ENCODE data around the gene WDR37.

DNA sequence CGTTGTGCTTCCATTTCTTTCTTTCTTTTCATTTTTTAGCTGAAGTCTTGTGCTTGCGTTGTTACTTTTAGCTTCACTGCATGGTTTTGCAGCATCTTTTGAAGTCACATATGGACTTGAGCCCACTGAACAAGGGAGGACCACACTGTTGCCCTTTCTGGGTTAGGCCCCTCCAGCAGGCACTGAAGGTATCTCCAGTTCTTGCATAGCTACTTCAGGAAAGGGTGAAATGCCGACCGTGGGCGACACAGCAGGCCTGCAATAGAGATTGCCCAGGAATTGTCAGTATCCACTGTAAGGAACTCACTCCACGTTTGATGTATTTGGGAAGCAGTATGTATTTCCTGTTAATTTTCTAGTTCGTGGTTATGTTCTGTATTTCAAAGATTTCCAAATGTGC lies 85.1 kb downstream of the WDR37 start:
- TF ChIP-seq, protein P1, sequence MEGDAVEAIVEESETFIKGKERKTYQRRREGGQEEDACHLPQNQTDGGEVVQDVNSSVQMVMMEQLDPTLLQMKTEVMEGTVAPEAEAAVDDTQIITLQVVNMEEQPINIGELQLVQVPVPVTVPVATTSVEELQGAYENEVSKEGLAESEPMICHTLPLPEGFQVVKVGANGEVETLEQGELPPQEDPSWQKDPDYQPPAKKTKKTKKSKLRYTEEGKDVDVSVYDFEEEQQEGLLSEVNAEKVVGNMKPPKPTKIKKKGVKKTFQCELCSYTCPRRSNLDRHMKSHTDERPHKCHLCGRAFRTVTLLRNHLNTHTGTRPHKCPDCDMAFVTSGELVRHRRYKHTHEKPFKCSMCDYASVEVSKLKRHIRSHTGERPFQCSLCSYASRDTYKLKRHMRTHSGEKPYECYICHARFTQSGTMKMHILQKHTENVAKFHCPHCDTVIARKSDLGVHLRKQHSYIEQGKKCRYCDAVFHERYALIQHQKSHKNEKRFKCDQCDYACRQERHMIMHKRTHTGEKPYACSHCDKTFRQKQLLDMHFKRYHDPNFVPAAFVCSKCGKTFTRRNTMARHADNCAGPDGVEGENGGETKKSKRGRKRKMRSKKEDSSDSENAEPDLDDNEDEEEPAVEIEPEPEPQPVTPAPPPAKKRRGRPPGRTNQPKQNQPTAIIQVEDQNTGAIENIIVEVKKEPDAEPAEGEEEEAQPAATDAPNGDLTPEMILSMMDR (IDR thresholded peaks at IDR 0.05) = no peak
- no peak for TF ChIP-seq POLR2A (IDR thresholded peaks at IDR 0.05)

Data from right lobe of liver (tissue), 4 donors.